Lower leg skin (tissue), 3 donors: ENCODE results near the gene B3GLCT.

ENCODE experiments used
- CTCF ChIP-seq, 3 donors: fragments of 450-650 bp; IDR thresholded peaks; one replicate each; pipeline ENCODE4 v1.5.1; 2016; ENCODE audit warnings: antibody characterized with exemption in 3 of 3, mild to moderate bottlenecking in 3 of 3, moderate library complexity in 2 of 3
- POLR2A ChIP-seq, 2 donors: fragments of 450-650 bp; IDR thresholded peaks; one replicate each; pipeline ENCODE4 v1.6.1; 2016 to 2017; ENCODE audit warnings: antibody characterized with exemption in 2 of 2, mild to moderate bottlenecking in 1 of 2, moderate library complexity in 1 of 2

GRCh38 chr13:31310356-31310755 lies 110.6 kb downstream of the B3GLCT start:
- TF ChIP-seq CTCF (IDR thresholded peaks at IDR 0.05) = no peak
- no peak for TF ChIP-seq POLR2A (IDR thresholded peaks at IDR 0.05)
